Measurements from ENCODE around the gene CADPS2. TPM values are rescaled to one million over a fixed set of nuclear protein-coding genes. Genes with fewer than 3 reads are reported as not detected.
A peak's percentile ranks its signal among the peaks of the same experiment; 100 is the strongest.

Gene CADPS2
- total RNA-seq, 4 donors from 2014 or later: 2.2 to 9.2 (median 5.7) TPM

- 0 to 5% methylated on average over 10 to 12 of the region's 24 CpGs for WGBS, 2 donors
- intact Hi-C loops (cut with DNase I): no loop called here
These were observed 581.3 kb downstream of the CADPS2 start for GRCh38 chr7:122304996-122305421.

GRCh38 chr7:122304319-122304975 is 581.8 kb downstream of the CADPS2 start, which contains the start of gene FEZF1:
FEZF1 (minus strand) TSS chr7:122304750; CDS start chr7:122304437, 313 bp downstream.
- TF ChIP-seq CTCF (IDR thresholded peaks at IDR 0.05) (no peak), POLR2A (IDR thresholded peaks at IDR 0.05) (no peak)
- Histone ChIP-seq H3K27me3 (peaks cover 34 to 100% (median 82%) of the 10 kb centered on the region in 4 donors), H3K27ac (no peak within 1 kb of the TSS), H3K9me3 (no peaks in the 10 kb centered on the region), H3K36me3 (no peaks in the 10 kb centered on the region), H3K4me3 (peak within 1 kb of the TSS in 3 of 4 donors; percentile 20 to 58 (median 37)), H3K4me1 (peaks cover 16 to 56% (median 40%) of the 10 kb centered on the region in 3 donors)
- intact Hi-C loops (cut with DNase I): no loop called here
- WGBS, 2 donors: 6 to 14% methylated on average over 22 to 29 of the region's 35 CpGs
- no peak for DNase-seq

More at GRCh38 chr7:122304996-122305421, 581.3 kb downstream of the CADPS2 start:
- Histone ChIP-seq H3K4me3 (peak overlapping the region in 3 of 4 donors; percentile 20 to 58 (median 37)), H3K9me3 (no peaks in the 10 kb centered on the region), H3K4me1 (peaks cover 16 to 54% (median 36%) of the 10 kb centered on the region in 3 donors), H3K27me3 (peaks cover 38 to 100% (median 84%) of the 10 kb centered on the region in 4 donors), H3K36me3 (no peaks in the 10 kb centered on the region), H3K27ac (no peak overlapping the region)
- TF ChIP-seq CTCF (IDR thresholded peaks at IDR 0.05) (no peak), POLR2A (IDR thresholded peaks at IDR 0.05) (no peak)
- DNase-seq: no peak

GRCh38 chr7:122303531-122304318 is 582.5 kb downstream of the CADPS2 start:
- H3K36me3 ChIP-seq: no peaks in the 10 kb centered on the region
- H3K27ac ChIP-seq: no peak overlapping the region
- intact Hi-C loops (cut with DNase I): no loop called here
- H3K9me3 ChIP-seq: no peaks in the 10 kb centered on the region
- TF ChIP-seq POLR2A (IDR thresholded peaks at IDR 0.05) (no peak), CTCF (IDR thresholded peaks at IDR 0.05) (no peak)
- peaks cover 16 to 56% (median 40%) of the 10 kb centered on the region in 3 donors for H3K4me1 ChIP-seq
- peak overlapping the region in 1 of 4 donors; percentile 58 for H3K4me3 ChIP-seq
- peaks cover 32 to 100% (median 78%) of the 10 kb centered on the region in 4 donors for H3K27me3 ChIP-seq
- DNase-seq: no peak
- 4 to 10% methylated on average over 19 to 25 of the region's 48 CpGs for WGBS, 2 donors

- DNase-seq: no peak
- peaks cover 16 to 56% (median 40%) of the 10 kb centered on the region in 3 donors for H3K4me1 ChIP-seq
- intact Hi-C loops (cut with DNase I): no loop called here
These were observed 583.3 kb downstream of the CADPS2 start for GRCh38 chr7:122302761-122303530.

More at GRCh38 chr7:122302761-122303530, 583.3 kb downstream of the CADPS2 start:
- no peaks in the 10 kb centered on the region for H3K9me3 ChIP-seq
- WGBS, 2 donors: 12 to 17% methylated on average over 15 to 16 of the region's 16 CpGs
- H3K4me3 ChIP-seq: no peak overlapping the region
- TF ChIP-seq POLR2A (IDR thresholded peaks at IDR 0.05) (no peak), CTCF (IDR thresholded peaks at IDR 0.05) (no peak)
- no peaks in the 10 kb centered on the region for H3K36me3 ChIP-seq
- H3K27me3 ChIP-seq: peaks cover 28 to 100% (median 70%) of the 10 kb centered on the region in 4 donors
- H3K27ac ChIP-seq: no peak overlapping the region
